Neutrophil (primary cell): ENCODE measurements around the gene SYP.

Experiments used
- H3K27ac ChIP-seq: fragments of 200-600 bp; sonication (generic); 2 replicates; pipeline ENCODE4 v1.5.1; 2016; ENCODE audit warnings: mild to moderate bottlenecking, moderate library complexity
- H3K27me3 ChIP-seq: fragments of 200-600 bp; sonication (generic); 2 replicates; pipeline ENCODE4 v1.6.0; 2016; ENCODE audit warnings: mild to moderate bottlenecking
- H3K36me3 ChIP-seq: fragments of 200-600 bp; sonication (generic); 2 replicates; pipeline ENCODE4 v1.5.1; 2017
- H3K4me1 ChIP-seq, 2 experiments: fragments of 200-600 bp in 1 of 2; sonication (generic) in 1 of 2; 1 replicate in 1 of 2; 2 replicates in 1 of 2; pipeline versions ENCODE4 v1.5.1 to v1.6.1; 2013 to 2016; ENCODE audit warnings: low read depth in 1 of 2, low read length in 1 of 2, mild to moderate bottlenecking in 1 of 2, moderate library complexity in 1 of 2; ENCODE audit not compliant: control insufficient read depth in 1 of 2, insufficient read depth in 1 of 2
- H3K4me3 ChIP-seq, 2 experiments: fragments of 200-600 bp in 1 of 2; sonication (generic) in 1 of 2; 1 replicate in 1 of 2; 2 replicates in 1 of 2; pipeline ENCODE4 v1.5.1; 2013 to 2016; ENCODE audit warnings: low read depth in 1 of 2, low read length in 1 of 2, mild to moderate bottlenecking in 1 of 2, moderate library complexity in 1 of 2
- H3K9me3 ChIP-seq: fragments of 200-600 bp; sonication (generic); 2 replicates; pipeline ENCODE4 v1.5.1; 2016
- CTCF ChIP-seq: fragments of 200-600 bp; sonication (generic); IDR thresholded peaks from 2 replicates; pipeline ENCODE4 v1.5.1; 2016; ENCODE audit warnings: antibody characterized with exemption

SYP gene

DNA sequence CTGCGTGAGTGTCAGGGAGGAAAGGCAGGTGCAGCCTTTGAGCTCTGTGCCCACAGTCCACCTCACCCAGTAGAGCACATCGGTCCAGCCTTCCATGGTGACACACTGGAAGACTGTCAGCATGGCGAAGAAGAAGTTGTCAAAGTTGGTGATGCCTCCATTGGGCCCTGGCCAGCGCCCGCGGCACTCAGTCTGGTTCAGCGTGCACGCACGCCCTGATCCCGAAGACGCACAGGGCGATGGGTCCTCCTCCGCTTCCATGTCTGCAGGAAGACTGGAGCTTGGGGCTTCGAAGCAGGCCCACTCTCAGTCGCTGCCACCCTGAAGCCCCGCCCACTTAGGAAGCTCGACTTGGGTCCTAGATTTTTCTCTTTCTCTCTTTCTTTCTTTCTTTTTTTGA, 28.2 kb upstream of the SYP start:
- Histone ChIP-seq H3K9me3 (no peaks in the 10 kb centered on the region), H3K36me3 (no peaks in the 10 kb centered on the region), H3K4me3 (no peak overlapping the region), H3K27me3 (no peaks in the 10 kb centered on the region), H3K4me1 (peaks cover 5 to 9% of the 10 kb centered on the region in 2 experiments), H3K27ac (no peak overlapping the region)
- TF ChIP-seq CTCF = no peak

GRCh38 chrX:49227726-49228125, 27.7 kb upstream of the SYP start:
- Histone ChIP-seq H3K4me3 (no peak overlapping the region), H3K36me3 (no peaks in the 10 kb centered on the region), H3K27ac (no peak overlapping the region), H3K4me1 (peaks cover 5 to 9% of the 10 kb centered on the region in 2 experiments), H3K27me3 (no peaks in the 10 kb centered on the region), H3K9me3 (no peaks in the 10 kb centered on the region)
- no peak for TF ChIP-seq CTCF

- Histone ChIP-seq H3K4me1 (peaks cover 5 to 9% of the 10 kb centered on the region in 2 experiments), H3K36me3 (no peaks in the 10 kb centered on the region), H3K4me3 (no peak overlapping the region), H3K9me3 (no peaks in the 10 kb centered on the region), H3K27me3 (no peaks in the 10 kb centered on the region), H3K27ac (no peak overlapping the region)
- no peak for TF ChIP-seq CTCF
These were observed 27.0 kb upstream of the SYP start for GRCh38 chrX:49226946-49227345.

GRCh38 chrX:49225858-49226257, 25.9 kb upstream of the SYP start:
- no peak overlapping the region for H3K27ac ChIP-seq
- no peak for TF ChIP-seq CTCF
- no peak overlapping the region for H3K4me3 ChIP-seq
- no peaks in the 10 kb centered on the region for H3K27me3 ChIP-seq
- no peaks in the 10 kb centered on the region for H3K9me3 ChIP-seq
- no peaks in the 10 kb centered on the region for H3K36me3 ChIP-seq
- peaks cover 0 to 5% of the 10 kb centered on the region in 2 experiments for H3K4me1 ChIP-seq

GRCh38 chrX:49221868-49222267, 21.9 kb upstream of the SYP start:
- no peaks in the 10 kb centered on the region for H3K27me3 ChIP-seq
- H3K4me1 ChIP-seq = peaks cover 0 to 2% of the 10 kb centered on the region in 2 experiments
- no peak overlapping the region for H3K4me3 ChIP-seq
- no peaks in the 10 kb centered on the region for H3K36me3 ChIP-seq
- H3K27ac ChIP-seq = no peak overlapping the region
- H3K9me3 ChIP-seq = no peaks in the 10 kb centered on the region
- no peak for TF ChIP-seq CTCF

DNA sequence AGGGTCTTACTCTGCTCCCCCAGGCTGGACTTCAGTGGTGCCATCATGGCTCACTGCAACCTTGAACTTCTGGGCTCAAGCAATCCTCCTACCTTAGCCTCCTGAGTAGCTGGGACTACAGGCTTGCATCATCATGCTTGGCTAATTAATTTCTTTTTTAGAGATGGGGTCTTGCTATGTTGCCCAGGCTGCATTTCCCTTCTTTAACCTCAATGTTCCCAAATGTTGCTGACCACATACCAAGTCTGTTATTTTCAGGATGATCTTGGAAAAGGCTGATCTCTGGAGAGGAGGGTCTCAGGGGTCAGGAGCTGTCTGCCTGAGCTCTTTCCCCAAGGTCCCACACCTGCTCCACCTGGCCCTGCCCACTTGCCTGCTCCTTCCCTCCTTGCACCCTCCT, 20.1 kb upstream of the SYP start:
- H3K9me3 ChIP-seq = no peaks in the 10 kb centered on the region
- H3K4me1 ChIP-seq = peaks cover 0 to 2% of the 10 kb centered on the region in 2 experiments
- no peak overlapping the region for H3K27ac ChIP-seq
- H3K4me3 ChIP-seq = no peak overlapping the region
- no peak for TF ChIP-seq CTCF
- H3K27me3 ChIP-seq = no peaks in the 10 kb centered on the region
- H3K36me3 ChIP-seq = no peaks in the 10 kb centered on the region
